Kidney (tissue), 14 donors: ENCODE results near the gene PRICKLE2. TPM values are rescaled to one million over a fixed set of nuclear protein-coding genes. Genes with fewer than 3 reads are reported as not detected.
A peak's percentile ranks its signal among the peaks of the same experiment; 100 is the strongest.

Experiments
- DNase-seq, 5 donors: peaks; one replicate each; pipeline ENCODE4 v3.0.0-alpha.2; 2013 to 2020
- FAIRE-seq: peaks from 2 replicates; lab custom pipeline; 2012; peaks lifted over from hg19 to GRCh38; lab: Jason Lieb, UNC
- H3K27ac ChIP-seq, 2 donors: one replicate each; pipeline ENCODE4 v1.7.0; 2013; ENCODE audit warnings: low read depth in 2 of 2, low read length in 2 of 2, inconsistent platforms in 1 of 2
- H3K27me3 ChIP-seq: one replicate; pipeline ENCODE4 v1.7.1; 2013; ENCODE audit warnings: low read length, inconsistent platforms; ENCODE audit not compliant: control insufficient read depth, insufficient read depth
- H3K36me3 ChIP-seq, 3 donors: one replicate each; pipeline versions ENCODE4 v1.7.0 to v1.7.1; 2013; ENCODE audit warnings: low read length in 3 of 3, control low read depth in 1 of 3, inconsistent platforms in 1 of 3; ENCODE audit not compliant: insufficient read depth in 3 of 3, control insufficient read depth in 2 of 3
- H3K4me1 ChIP-seq, 3 donors: one replicate each; pipeline versions ENCODE4 v1.7.0 to v1.7.1; 2013; ENCODE audit warnings: low read length in 3 of 3, inconsistent platforms in 1 of 3, low read depth in 1 of 3; ENCODE audit not compliant: control insufficient read depth in 2 of 3, insufficient read depth in 2 of 3
- H3K4me3 ChIP-seq, 3 donors: one replicate each; pipeline versions ENCODE4 v1.7.0 to v1.8.1; 2013; ENCODE audit warnings: low read length in 3 of 3, control low read depth in 1 of 3, inconsistent platforms in 1 of 3
- H3K9ac ChIP-seq, 3 donors: one replicate each; pipeline versions ENCODE4 v1.7.0 to v1.7.1; 2013; ENCODE audit warnings: low read length in 3 of 3, control low read depth in 1 of 3, inconsistent platforms in 1 of 3
- H3K9me3 ChIP-seq, 3 donors: one replicate each; pipeline versions ENCODE4 v1.7.0 to v1.7.1; 2013; ENCODE audit warnings: low read length in 3 of 3, control low read depth in 1 of 3, inconsistent platforms in 1 of 3; ENCODE audit not compliant: control insufficient read depth in 2 of 3, insufficient read depth in 1 of 3
- CTCF ChIP-seq: IDR thresholded peaks from 3 replicates; pipeline ENCODE4 v1.5.1; 2012; ENCODE audit warnings: mild to moderate bottlenecking, moderate library complexity, borderline replicate concordance; ENCODE audit not compliant: insufficient read depth; ENCODE audit errors: extremely low read depth
- intact Hi-C: fragments of 100-400 bp; cut with DNase I; formaldehyde crosslinking; loops from one replicate; pipeline ENCODE4 v1.11.1; 2022
- polyA plus RNA-seq: library from polyadenylated mRNA; stranded (reverse); fragments of 350-450 nt; fragmentation: Illumina TruSeq; extraction: RNeasy Lipid Tissue Mini Kit (QIAGEN cat#74804); gene quantifications from one replicate; pipeline ENCODE4 v1.2.3, GENCODE V29; 2014; ENCODE audit warnings: low read depth, low replicate concordance; ENCODE audit not compliant: insufficient read depth
- total RNA-seq: library from RNA; stranded (reverse); fragmentation: NEBNext Ultra II Directional; extraction: Animal tissue kit (Norgen Biotek cat#: 25700); gene quantifications from one replicate; pipeline ENCODE4 v1.2.1, GENCODE V29; 2021
- donor health status: control.
- donor health status: control.
- donor health status: control.
- donor health status: control.
- donor health status: control.
- donor health status: DM: yes; HTN: yes; CAD: no.
- donor health status: Normal renal cell carcinoma (clear cell type).

PRICKLE2 gene
- total and polyA plus RNA-seq, 2 donors from 2014 or later: 3.5 to 22.9 TPM

- DNase-seq (no peak), FAIRE-seq (no peak)
- no peak overlapping the region for H3K27ac ChIP-seq
- no peaks in the 10 kb centered on the region for H3K4me1 ChIP-seq
- no peaks in the 10 kb centered on the region for H3K36me3 ChIP-seq
- no peak for TF ChIP-seq CTCF
- H3K27me3 ChIP-seq: no peaks in the 10 kb centered on the region
- H3K9me3 ChIP-seq: no peaks in the 10 kb centered on the region
- H3K4me3 ChIP-seq: no peak overlapping the region
- intact Hi-C loops: no loop called here
- H3K9ac ChIP-seq: no peak overlapping the region
Measured at GRCh38 chr3:64262574-64263114, 37.4 kb upstream of the PRICKLE2 start.

GRCh38 chr3:64260431-64260830 is 35.2 kb upstream of the PRICKLE2 start:
- intact Hi-C loops: no loop called here
- no peaks in the 10 kb centered on the region for H3K27me3 ChIP-seq
- no peak overlapping the region for H3K9ac ChIP-seq
- H3K4me1 ChIP-seq: no peaks in the 10 kb centered on the region
- TF ChIP-seq CTCF: no peak
- no peaks in the 10 kb centered on the region for H3K9me3 ChIP-seq
- no peak for FAIRE-seq
- DNase-seq: peak in 2 of 5 donors; percentile 30 to 37
- no peaks in the 10 kb centered on the region for H3K36me3 ChIP-seq
- no peak overlapping the region for H3K27ac ChIP-seq
- no peak overlapping the region for H3K4me3 ChIP-seq

- Histone ChIP-seq H3K27ac (no peak overlapping the region), H3K9ac (no peak overlapping the region), H3K4me3 (no peak overlapping the region), H3K9me3 (no peaks in the 10 kb centered on the region), H3K4me1 (no peaks in the 10 kb centered on the region), H3K27me3 (no peaks in the 10 kb centered on the region), H3K36me3 (no peaks in the 10 kb centered on the region)
- no peak for TF ChIP-seq CTCF
- intact Hi-C loops: no loop called here
- FAIRE-seq: no peak
- DNase-seq: no peak
Measured at GRCh38 chr3:64259636-64260035, 34.4 kb upstream of the PRICKLE2 start.
